ENCODE measurements around the gene NPFF. TPM values are rescaled to one million over a fixed set of nuclear protein-coding genes. Genes with fewer than 3 reads are reported as not detected.

The NPFF gene
- total RNA-seq, 1 donor from 2014 or later, result not detected

DNA sequence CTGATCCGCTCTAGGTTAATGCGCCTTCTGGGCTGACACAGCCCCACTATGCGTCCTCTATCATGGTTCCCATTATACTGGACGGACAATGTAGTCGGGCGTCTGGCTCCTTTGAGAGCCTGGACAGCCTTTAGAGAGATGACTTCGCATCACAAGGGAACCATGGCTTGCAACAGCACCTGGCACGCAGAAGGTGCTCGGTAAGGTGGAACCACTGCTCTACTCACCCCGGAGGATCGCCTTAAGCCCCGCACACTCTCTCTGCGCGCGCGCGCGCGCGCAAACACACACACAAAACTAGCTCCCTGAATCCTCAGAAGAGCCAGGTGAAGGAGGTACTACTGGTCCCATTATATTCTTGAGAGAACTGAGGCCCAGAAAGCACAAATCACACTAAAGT, 15.1 kb downstream of the NPFF start:
- TF ChIP-seq CTCF (IDR thresholded peaks at IDR 0.05; ENCODE audit: insufficient read depth, low read length, poor library complexity, severe bottlenecking), result no peak
- no peaks in the 10 kb centered on the region for H3K27me3 ChIP-seq (ENCODE audit: control insufficient read depth, insufficient read depth, low read length)
- peak overlapping the region; percentile 43 for H3K4me3 ChIP-seq (ENCODE audit: low read depth, low read length)

DNA sequence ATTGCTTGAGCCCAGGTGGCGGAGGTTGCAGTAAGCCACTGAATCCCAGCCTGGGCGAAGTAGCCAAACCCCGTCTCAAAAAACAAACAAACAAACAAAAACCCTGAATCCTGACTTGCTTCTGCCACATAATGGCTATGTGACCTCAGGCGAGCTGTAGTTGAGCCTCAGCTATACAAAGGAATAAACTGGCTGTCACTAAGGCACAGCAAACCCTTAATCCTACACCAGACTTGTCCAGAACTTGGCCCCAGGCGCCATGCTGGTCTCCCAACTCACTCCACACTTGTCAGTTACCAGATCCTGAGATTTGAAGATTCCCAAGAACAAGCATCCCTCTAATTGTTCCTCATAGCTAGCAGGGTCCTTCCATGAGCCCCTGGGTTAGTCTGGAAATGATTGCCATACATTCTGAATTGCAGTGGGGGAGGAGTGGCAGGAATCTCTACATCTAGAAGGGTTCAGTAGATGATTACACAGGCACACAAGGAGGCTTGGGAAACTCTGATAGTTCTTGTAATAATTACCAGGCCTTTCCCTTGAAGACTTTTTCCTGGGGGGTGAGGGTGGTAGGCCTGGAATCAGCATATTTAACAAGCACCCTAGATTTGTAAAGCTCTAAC, 17.9 kb downstream of the NPFF start:
- no peak for DNase-seq (ENCODE audit: low read depth)
- H3K27me3 ChIP-seq (ENCODE audit: control insufficient read depth, insufficient read depth, low read length), result no peaks in the 10 kb centered on the region
- no peak for TF ChIP-seq CTCF (IDR thresholded peaks at IDR 0.05; ENCODE audit: insufficient read depth, low read length, poor library complexity, severe bottlenecking)
- peaks cover 2% of the 10 kb centered on the region for H3K36me3 ChIP-seq (ENCODE audit: control insufficient read depth, insufficient read depth, low read length)
- no peak overlapping the region for H3K4me3 ChIP-seq (ENCODE audit: low read depth, low read length)

More for the DNA sequence above, 15.1 kb downstream of the NPFF start:
- no peak for DNase-seq (ENCODE audit: low read depth)
- H3K36me3 ChIP-seq (ENCODE audit: control insufficient read depth, insufficient read depth, low read length), result no peaks in the 10 kb centered on the region

GRCh38 chr12:53486736-53487487, 20.4 kb downstream of the NPFF start:
- Histone ChIP-seq H3K4me3 (ENCODE audit: low read depth, low read length) (no peak overlapping the region), H3K27me3 (ENCODE audit: control insufficient read depth, insufficient read depth, low read length) (no peaks in the 10 kb centered on the region), H3K36me3 (ENCODE audit: control insufficient read depth, insufficient read depth, low read length) (peaks cover 8% of the 10 kb centered on the region)
- DNase-seq (ENCODE audit: low read depth), result no peak
- TF ChIP-seq CTCF (IDR thresholded peaks at IDR 0.05; ENCODE audit: insufficient read depth, low read length, poor library complexity, severe bottlenecking), result no peak

DNA sequence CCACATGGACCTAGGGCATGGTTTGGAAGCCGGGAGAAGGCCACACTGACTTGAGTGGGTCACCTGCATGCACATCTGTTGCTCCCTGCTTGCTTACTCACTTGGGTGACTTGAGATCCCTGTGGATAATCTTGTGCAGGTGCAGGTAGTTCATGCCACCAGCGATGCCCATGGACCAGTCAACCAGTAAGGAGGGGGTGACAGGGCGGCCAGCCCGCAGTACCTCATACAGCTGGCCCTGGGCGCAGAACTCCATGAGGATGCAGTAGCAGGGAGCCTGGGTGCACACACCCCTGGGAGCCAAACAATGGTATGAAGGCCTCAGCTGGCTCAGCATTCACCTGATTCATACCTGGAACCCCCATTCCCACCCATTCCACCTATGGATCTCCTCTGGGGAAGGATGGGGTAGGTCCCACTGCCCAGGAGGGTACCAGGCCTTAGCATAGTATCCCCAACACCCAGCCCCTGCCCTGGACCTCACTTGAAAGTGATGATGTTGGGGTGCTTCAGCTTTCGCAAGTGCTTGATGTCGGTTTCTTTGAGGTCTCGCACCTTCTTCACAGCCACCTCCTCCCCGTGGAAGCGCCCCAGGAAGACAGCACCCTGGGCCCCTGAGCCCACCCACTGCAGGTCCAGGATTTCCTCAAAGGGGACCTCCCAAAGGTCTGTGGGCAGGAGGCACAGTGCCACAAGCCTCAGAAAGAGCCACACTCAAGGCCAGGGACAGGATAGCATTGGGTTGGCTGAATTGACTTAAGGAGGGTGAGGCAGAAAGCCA, 21.1 kb downstream of the NPFF start:
- Histone ChIP-seq H3K4me3 (ENCODE audit: low read depth, low read length) (no peak overlapping the region), H3K27me3 (ENCODE audit: control insufficient read depth, insufficient read depth, low read length) (no peaks in the 10 kb centered on the region), H3K36me3 (ENCODE audit: control insufficient read depth, insufficient read depth, low read length) (peaks cover 8% of the 10 kb centered on the region)
- TF ChIP-seq CTCF (IDR thresholded peaks at IDR 0.05; ENCODE audit: insufficient read depth, low read length, poor library complexity, severe bottlenecking), result no peak
- DNase-seq (ENCODE audit: low read depth), result no peak

GRCh38 chr12:53484686-53485575, 22.4 kb downstream of the NPFF start:
- no peak for TF ChIP-seq CTCF (IDR thresholded peaks at IDR 0.05; ENCODE audit: insufficient read depth, low read length, poor library complexity, severe bottlenecking)
- Histone ChIP-seq H3K27me3 (ENCODE audit: control insufficient read depth, insufficient read depth, low read length) (no peaks in the 10 kb centered on the region), H3K4me3 (ENCODE audit: low read depth, low read length) (no peak overlapping the region), H3K36me3 (ENCODE audit: control insufficient read depth, insufficient read depth, low read length) (peaks cover 8% of the 10 kb centered on the region)
- no peak for DNase-seq (ENCODE audit: low read depth)

Data from kidney epithelial cell (primary cell).